Astrocyte (in vitro differentiated cells and primary cell): Measurements from ENCODE around the gene NT5C1A. TPM values are rescaled to one million over a fixed set of nuclear protein-coding genes. Genes with fewer than 3 reads are reported as not detected.

Experiments used
- DNase-seq: peaks from one replicate; pipeline ENCODE4 v3.0.0-alpha.2; 2010; ENCODE audit warnings: low read depth
- FAIRE-seq: peaks from 2 replicates; lab custom pipeline; 2011; peaks lifted over from hg19 to GRCh38; lab: Jason Lieb, UNC
- H2AFZ ChIP-seq: 2 replicates; pipeline ENCODE4 v1.6.0; 2012; ENCODE audit warnings: low read depth, low read length, inconsistent platforms
- H3K27ac ChIP-seq: 2 replicates; pipeline ENCODE4 v1.5.1; 2011; ENCODE audit warnings: low read depth, low read length, inconsistent platforms
- H3K27me3 ChIP-seq: 2 replicates; pipeline ENCODE4 v1.6.0; 2011; ENCODE audit warnings: low read length, inconsistent platforms; ENCODE audit not compliant: insufficient read depth
- H3K36me3 ChIP-seq: 2 replicates; pipeline ENCODE4 v1.5.1; 2011; ENCODE audit warnings: low read length, inconsistent platforms; ENCODE audit not compliant: insufficient read depth
- H3K4me1 ChIP-seq: 2 replicates; pipeline ENCODE4 v1.5.1; 2011; ENCODE audit warnings: low read length, inconsistent platforms; ENCODE audit not compliant: insufficient read depth
- H3K4me2 ChIP-seq: 2 replicates; pipeline ENCODE4 v1.6.0; 2012; ENCODE audit warnings: low read length, inconsistent platforms
- H3K4me3 ChIP-seq: 2 replicates; pipeline ENCODE4 v1.5.1; 2011; ENCODE audit warnings: low read depth, mild to moderate bottlenecking, low read length, inconsistent platforms; ENCODE audit not compliant: insufficient read depth
- H3K79me2 ChIP-seq: 2 replicates; pipeline ENCODE4 v1.6.0; 2012; ENCODE audit warnings: mild to moderate bottlenecking, low read length, inconsistent platforms; ENCODE audit not compliant: insufficient read depth
- H3K9ac ChIP-seq: 2 replicates; pipeline ENCODE4 v1.6.0; 2012; ENCODE audit warnings: mild to moderate bottlenecking, low read length, inconsistent platforms
- H3K9me3 ChIP-seq: 2 replicates; pipeline ENCODE4 v1.5.1; 2012; ENCODE audit warnings: low read depth, mild to moderate bottlenecking, low read length, inconsistent platforms; ENCODE audit not compliant: insufficient read depth
- H4K20me1 ChIP-seq: 2 replicates; pipeline ENCODE4 v1.6.0; 2012; ENCODE audit warnings: low read length, inconsistent platforms; ENCODE audit not compliant: insufficient read depth
- H3K27ac Mint-ChIP-seq: one replicate; pipeline ENCODE4 v1.8.0; 2021; ENCODE audit warnings: mild to moderate bottlenecking, mixed read lengths; ENCODE audit not compliant: unreplicated experiment
- H3K27me3 Mint-ChIP-seq: one replicate; pipeline ENCODE4 v1.8.0; 2021; ENCODE audit warnings: low read depth, mixed read lengths; ENCODE audit not compliant: unreplicated experiment
- H3K36me3 Mint-ChIP-seq: one replicate; pipeline ENCODE4 v1.8.0; 2021; ENCODE audit warnings: low read depth, mixed read lengths; ENCODE audit not compliant: unreplicated experiment
- H3K4me1 Mint-ChIP-seq: one replicate; pipeline ENCODE4 v1.8.0; 2021; ENCODE audit warnings: low read depth, mixed read lengths; ENCODE audit not compliant: unreplicated experiment
- H3K4me3 Mint-ChIP-seq: one replicate; pipeline ENCODE4 v1.8.0; 2021; ENCODE audit warnings: mild to moderate bottlenecking, moderate library complexity, mixed read lengths; ENCODE audit not compliant: unreplicated experiment
- H3K9me3 Mint-ChIP-seq: one replicate; pipeline ENCODE4 v1.8.0; 2021; ENCODE audit warnings: mild to moderate bottlenecking, mixed read lengths; ENCODE audit not compliant: unreplicated experiment
- EZH2 ChIP-seq: IDR thresholded peaks from 2 replicates; pipeline ENCODE4 v1.6.1; 2012; ENCODE audit warnings: mild to moderate bottlenecking, low read length, inconsistent platforms; ENCODE audit not compliant: insufficient read depth
- total RNA-seq: library from RNA; stranded (reverse); gene quantifications from 2 replicates; pipeline ENCODE4 v1.2.1, GENCODE V29; 2021
- TF ChIP-seq, protein P1 (sequence below): IDR thresholded peaks from 2 replicates; pipeline ENCODE4 v1.5.1; 2011; ENCODE audit warnings: low read depth, mild to moderate bottlenecking, inconsistent platforms, low read length, moderate library complexity; ENCODE audit not compliant: insufficient read depth

The NT5C1A gene
- total RNA-seq, 1 donor from 2014 or later, result 0.20 TPM

DNA sequence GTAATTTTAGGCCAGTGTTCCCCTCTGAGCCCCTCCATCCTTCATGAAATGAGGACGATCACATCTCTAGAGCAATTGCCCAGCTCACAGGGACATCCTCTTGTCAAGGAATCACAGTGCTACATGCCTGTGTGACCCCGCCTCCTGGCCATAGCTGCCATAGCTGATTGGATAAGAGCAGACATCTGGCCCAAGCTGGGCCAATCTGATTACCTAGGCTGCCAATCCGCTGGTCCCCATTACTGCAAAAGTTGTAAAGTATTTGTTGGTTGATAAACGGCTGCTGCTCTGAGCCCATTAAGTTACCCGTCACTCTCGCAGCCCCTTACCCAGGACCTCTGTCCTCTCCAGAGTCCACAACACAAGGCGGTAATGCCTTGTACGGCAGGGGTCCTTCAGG lies 8.3 kb downstream of the NT5C1A start:
- peaks cover 85% of the 10 kb centered on the region for H3K27me3 Mint-ChIP-seq
- no peaks in the 10 kb centered on the region for H3K9me3 ChIP-seq
- no peaks in the 10 kb centered on the region for H3K79me2 ChIP-seq
- no peaks in the 10 kb centered on the region for H3K36me3 ChIP-seq
- H3K4me2 ChIP-seq, result no peak overlapping the region
- no peak overlapping the region for H3K4me3 Mint-ChIP-seq
- peaks cover 3% of the 10 kb centered on the region for H3K36me3 Mint-ChIP-seq
- no peak overlapping the region for H2AFZ ChIP-seq
- no peak overlapping the region for H3K4me3 ChIP-seq
- no peak overlapping the region for H3K27ac ChIP-seq
- no peak for DNase-seq
- H3K9ac ChIP-seq, result no peak overlapping the region
- peaks cover 28% of the 10 kb centered on the region for H3K27me3 ChIP-seq
- no peaks in the 10 kb centered on the region for H4K20me1 ChIP-seq
- H3K27ac Mint-ChIP-seq, result no peak overlapping the region
- H3K4me1 Mint-ChIP-seq, result no peaks in the 10 kb centered on the region
- TF ChIP-seq EZH2, result no peak
- TF ChIP-seq, protein P1, sequence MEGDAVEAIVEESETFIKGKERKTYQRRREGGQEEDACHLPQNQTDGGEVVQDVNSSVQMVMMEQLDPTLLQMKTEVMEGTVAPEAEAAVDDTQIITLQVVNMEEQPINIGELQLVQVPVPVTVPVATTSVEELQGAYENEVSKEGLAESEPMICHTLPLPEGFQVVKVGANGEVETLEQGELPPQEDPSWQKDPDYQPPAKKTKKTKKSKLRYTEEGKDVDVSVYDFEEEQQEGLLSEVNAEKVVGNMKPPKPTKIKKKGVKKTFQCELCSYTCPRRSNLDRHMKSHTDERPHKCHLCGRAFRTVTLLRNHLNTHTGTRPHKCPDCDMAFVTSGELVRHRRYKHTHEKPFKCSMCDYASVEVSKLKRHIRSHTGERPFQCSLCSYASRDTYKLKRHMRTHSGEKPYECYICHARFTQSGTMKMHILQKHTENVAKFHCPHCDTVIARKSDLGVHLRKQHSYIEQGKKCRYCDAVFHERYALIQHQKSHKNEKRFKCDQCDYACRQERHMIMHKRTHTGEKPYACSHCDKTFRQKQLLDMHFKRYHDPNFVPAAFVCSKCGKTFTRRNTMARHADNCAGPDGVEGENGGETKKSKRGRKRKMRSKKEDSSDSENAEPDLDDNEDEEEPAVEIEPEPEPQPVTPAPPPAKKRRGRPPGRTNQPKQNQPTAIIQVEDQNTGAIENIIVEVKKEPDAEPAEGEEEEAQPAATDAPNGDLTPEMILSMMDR, result no peak
- peaks cover 3% of the 10 kb centered on the region for H3K9me3 Mint-ChIP-seq
- no peak for FAIRE-seq
- no peaks in the 10 kb centered on the region for H3K4me1 ChIP-seq

DNA sequence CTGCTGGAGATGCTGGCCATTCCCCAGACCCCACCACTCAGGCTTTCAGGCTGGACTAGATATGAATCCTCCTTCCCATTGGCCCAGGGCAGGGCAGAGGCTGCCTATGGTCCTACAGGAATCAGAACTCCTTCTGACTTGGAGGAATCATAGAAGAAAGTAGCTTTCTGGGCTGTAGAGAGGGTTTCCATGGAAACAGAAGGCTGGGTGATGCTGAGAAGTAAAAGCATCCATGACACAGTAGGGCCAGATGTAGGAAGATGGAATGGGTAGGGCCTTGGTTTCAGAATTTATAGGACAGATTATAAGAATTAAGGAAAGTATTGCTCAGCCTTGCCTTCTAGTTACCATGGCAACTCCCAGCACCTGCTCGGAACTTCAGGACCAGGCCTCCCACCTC lies 9.0 kb downstream of the NT5C1A start:
- H3K4me3 Mint-ChIP-seq, result no peak overlapping the region
- Histone ChIP-seq H3K4me3 (no peak overlapping the region), H3K27ac (no peak overlapping the region), H3K9me3 (no peaks in the 10 kb centered on the region), H3K36me3 (no peaks in the 10 kb centered on the region), H3K79me2 (no peaks in the 10 kb centered on the region), H3K9ac (no peak overlapping the region), H3K4me2 (no peak overlapping the region), H2AFZ (no peak overlapping the region), H4K20me1 (no peaks in the 10 kb centered on the region), H3K27me3 (peaks cover 29% of the 10 kb centered on the region), H3K4me1 (no peaks in the 10 kb centered on the region)
- peaks cover 85% of the 10 kb centered on the region for H3K27me3 Mint-ChIP-seq
- H3K36me3 Mint-ChIP-seq, result peaks cover 3% of the 10 kb centered on the region
- FAIRE-seq (no peak), DNase-seq (no peak)
- H3K4me1 Mint-ChIP-seq, result no peaks in the 10 kb centered on the region
- TF ChIP-seq, protein P1, result no peak
- TF ChIP-seq EZH2, result no peak
- H3K27ac Mint-ChIP-seq, result no peak overlapping the region
- H3K9me3 Mint-ChIP-seq, result peaks cover 3% of the 10 kb centered on the region

DNA sequence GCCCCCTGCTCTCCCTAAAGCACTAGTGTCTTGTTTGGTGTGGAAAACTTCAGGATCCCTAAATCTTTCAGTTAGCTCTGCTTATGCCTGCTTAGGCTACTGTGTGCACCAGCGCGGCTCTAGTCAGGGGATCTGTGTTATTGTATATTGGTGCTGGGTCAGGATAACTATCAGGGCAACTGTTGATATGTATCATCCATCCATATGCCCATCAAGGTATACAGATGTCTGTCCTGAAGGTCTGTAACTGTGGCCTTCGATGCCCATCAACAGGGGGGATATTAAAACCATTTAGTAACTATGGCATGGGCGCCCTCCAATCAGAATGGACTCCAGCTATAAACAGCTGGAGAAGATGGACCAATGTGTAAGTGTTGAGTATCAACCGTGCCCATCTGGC lies 12.4 kb downstream of the NT5C1A start:
- Histone ChIP-seq H3K36me3 (no peaks in the 10 kb centered on the region), H3K4me2 (no peak overlapping the region), H3K4me3 (no peak overlapping the region), H3K4me1 (no peaks in the 10 kb centered on the region), H3K9me3 (no peaks in the 10 kb centered on the region), H3K27me3 (peaks cover 21% of the 10 kb centered on the region), H3K9ac (no peak overlapping the region), H2AFZ (no peak overlapping the region), H3K79me2 (no peaks in the 10 kb centered on the region), H3K27ac (no peak overlapping the region), H4K20me1 (no peaks in the 10 kb centered on the region)
- Mint-ChIP-seq H3K27me3 (peaks cover 82% of the 10 kb centered on the region), H3K4me1 (peaks cover 5% of the 10 kb centered on the region), H3K36me3 (no peaks in the 10 kb centered on the region), H3K9me3 (peaks cover 3% of the 10 kb centered on the region), H3K27ac (no peak overlapping the region), H3K4me3 (no peak overlapping the region)
- TF ChIP-seq, protein P1, result no peak
- no peak for TF ChIP-seq EZH2
- DNase-seq (no peak), FAIRE-seq (no peak)
